Erythroblast (primary cell): ENCODE data around the gene CDK16.
A peak's percentile ranks its signal among the peaks of the same experiment; 100 is the strongest.

Source experiments
- GATA1 ChIP-seq: IDR thresholded peaks from 2 replicates; pipeline ENCODE4 v1.6.1; 2011; ENCODE audit warnings: low read depth, mild to moderate bottlenecking, control low read depth, low read length, moderate library complexity
- POLR2A ChIP-seq: IDR thresholded peaks from 2 replicates; pipeline ENCODE4 v1.6.1; 2011; ENCODE audit warnings: mild to moderate bottlenecking, low read length

DNA sequence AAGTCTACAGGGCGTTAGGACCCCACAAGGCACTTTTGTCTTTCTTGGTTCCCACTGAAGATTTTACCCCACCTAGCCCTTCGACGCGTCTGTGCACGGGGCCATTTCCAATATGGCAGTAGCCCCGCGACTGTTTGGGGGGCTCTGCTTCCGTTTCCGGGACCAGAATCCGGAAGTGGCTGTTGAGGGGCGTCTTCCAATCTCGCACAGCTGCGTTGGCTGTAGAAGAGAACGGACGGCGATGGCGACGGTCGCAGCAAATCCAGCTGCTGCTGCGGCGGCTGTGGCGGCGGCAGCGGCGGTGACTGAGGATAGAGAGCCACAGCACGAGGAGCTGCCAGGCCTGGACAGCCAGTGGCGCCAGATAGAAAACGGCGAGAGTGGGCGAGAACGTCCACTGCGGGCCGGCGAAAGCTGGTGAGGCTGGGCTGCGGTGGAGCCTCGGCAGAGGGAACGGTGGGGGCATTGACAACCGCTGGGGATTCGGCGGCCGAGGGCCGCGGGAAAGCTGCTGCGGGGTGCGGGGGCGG is 14.4 kb downstream of the CDK16 start, which contains the start of gene USP11:
- TF ChIP-seq POLR2A (peak; percentile 72), GATA1 (no peak)
